Prostate gland (tissue), 2 donors: ENCODE data around the gene TPST2.

ENCODE experiments used
- POLR2A ChIP-seq: fragments of 450-650 bp; IDR thresholded peaks from one replicate; pipeline ENCODE4 v1.6.1; 2016; ENCODE audit warnings: antibody characterized with exemption, mild to moderate bottlenecking
- POLR2AphosphoS5 ChIP-seq: sonication (generic); formaldehyde crosslinking; IDR thresholded peaks from one replicate; pipeline ENCODE4 v1.6.1; 2017; ENCODE audit warnings: antibody characterized with exemption
- TF ChIP-seq, protein P1 (sequence below), 4 experiments: fragments of 200-600 bp in 2 of 4; fragments of 450-650 bp in 2 of 4; sonication (generic) in 2 of 4; IDR thresholded peaks; 1 replicate in 3 of 4; 2 replicates in 1 of 4; pipeline ENCODE4 v1.5.1; 2016 to 2019; ENCODE audit warnings: antibody characterized with exemption in 4 of 4, mild to moderate bottlenecking in 2 of 4, moderate library complexity in 2 of 4

DNA sequence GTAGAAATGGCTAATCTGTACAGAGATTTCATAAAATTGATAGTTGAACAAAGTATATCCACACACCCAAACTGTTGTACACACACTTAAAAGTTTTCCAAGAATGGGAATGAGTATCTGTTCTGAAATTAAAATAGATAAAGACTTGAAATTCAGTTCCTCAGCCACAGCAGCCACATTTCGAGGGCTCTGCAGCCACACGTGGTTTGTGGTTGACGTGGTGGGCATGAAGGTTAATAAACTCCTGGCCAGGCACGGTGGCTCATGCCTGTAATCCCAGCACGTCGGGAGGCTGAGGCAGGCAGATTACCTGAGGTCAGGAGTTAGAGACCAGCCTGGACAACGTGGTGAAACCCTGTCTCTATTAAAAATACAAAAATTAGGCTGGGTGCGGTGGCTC lies 24.0 kb downstream of the TPST2 start:
- TF ChIP-seq POLR2A (no peak), POLR2AphosphoS5 (no peak)
- TF ChIP-seq, protein P1, sequence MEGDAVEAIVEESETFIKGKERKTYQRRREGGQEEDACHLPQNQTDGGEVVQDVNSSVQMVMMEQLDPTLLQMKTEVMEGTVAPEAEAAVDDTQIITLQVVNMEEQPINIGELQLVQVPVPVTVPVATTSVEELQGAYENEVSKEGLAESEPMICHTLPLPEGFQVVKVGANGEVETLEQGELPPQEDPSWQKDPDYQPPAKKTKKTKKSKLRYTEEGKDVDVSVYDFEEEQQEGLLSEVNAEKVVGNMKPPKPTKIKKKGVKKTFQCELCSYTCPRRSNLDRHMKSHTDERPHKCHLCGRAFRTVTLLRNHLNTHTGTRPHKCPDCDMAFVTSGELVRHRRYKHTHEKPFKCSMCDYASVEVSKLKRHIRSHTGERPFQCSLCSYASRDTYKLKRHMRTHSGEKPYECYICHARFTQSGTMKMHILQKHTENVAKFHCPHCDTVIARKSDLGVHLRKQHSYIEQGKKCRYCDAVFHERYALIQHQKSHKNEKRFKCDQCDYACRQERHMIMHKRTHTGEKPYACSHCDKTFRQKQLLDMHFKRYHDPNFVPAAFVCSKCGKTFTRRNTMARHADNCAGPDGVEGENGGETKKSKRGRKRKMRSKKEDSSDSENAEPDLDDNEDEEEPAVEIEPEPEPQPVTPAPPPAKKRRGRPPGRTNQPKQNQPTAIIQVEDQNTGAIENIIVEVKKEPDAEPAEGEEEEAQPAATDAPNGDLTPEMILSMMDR (IDR thresholded peaks at IDR 0.05), result no peak
